Prostate gland (tissue), 2 donors: ENCODE measurements around the gene VAC14.

ENCODE experiments used
- POLR2A ChIP-seq: fragments of 450-650 bp; IDR thresholded peaks from one replicate; pipeline ENCODE4 v1.6.1; 2016; ENCODE audit warnings: antibody characterized with exemption, mild to moderate bottlenecking
- POLR2AphosphoS5 ChIP-seq: sonication (generic); formaldehyde crosslinking; IDR thresholded peaks from one replicate; pipeline ENCODE4 v1.6.1; 2017; ENCODE audit warnings: antibody characterized with exemption
- TF ChIP-seq, protein P1 (sequence below), 4 experiments: fragments of 200-600 bp in 2 of 4; fragments of 450-650 bp in 2 of 4; sonication (generic) in 2 of 4; IDR thresholded peaks; 1 replicate in 3 of 4; 2 replicates in 1 of 4; pipeline ENCODE4 v1.5.1; 2016 to 2019; ENCODE audit warnings: antibody characterized with exemption in 4 of 4, mild to moderate bottlenecking in 2 of 4, moderate library complexity in 2 of 4

DNA sequence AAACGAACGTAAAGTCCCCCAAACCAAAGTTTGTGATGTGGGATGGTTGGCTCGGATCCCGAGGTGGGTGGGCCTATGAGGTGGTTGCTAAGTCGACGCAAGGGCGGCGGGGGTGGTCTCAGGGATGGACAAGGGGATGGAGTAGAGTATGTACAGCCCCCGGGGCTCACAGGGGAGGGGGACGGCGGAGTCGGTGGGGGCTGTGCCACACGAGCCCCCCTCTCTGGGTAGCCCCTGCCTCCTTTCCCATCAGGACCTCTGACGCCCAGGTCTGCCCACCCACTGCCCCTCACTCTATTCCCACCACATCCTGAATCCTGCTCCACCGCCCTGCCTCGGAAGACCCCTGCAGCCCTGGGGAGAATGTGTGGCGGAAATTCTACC, 139.4 kb downstream of the VAC14 start:
- TF ChIP-seq, protein P1, sequence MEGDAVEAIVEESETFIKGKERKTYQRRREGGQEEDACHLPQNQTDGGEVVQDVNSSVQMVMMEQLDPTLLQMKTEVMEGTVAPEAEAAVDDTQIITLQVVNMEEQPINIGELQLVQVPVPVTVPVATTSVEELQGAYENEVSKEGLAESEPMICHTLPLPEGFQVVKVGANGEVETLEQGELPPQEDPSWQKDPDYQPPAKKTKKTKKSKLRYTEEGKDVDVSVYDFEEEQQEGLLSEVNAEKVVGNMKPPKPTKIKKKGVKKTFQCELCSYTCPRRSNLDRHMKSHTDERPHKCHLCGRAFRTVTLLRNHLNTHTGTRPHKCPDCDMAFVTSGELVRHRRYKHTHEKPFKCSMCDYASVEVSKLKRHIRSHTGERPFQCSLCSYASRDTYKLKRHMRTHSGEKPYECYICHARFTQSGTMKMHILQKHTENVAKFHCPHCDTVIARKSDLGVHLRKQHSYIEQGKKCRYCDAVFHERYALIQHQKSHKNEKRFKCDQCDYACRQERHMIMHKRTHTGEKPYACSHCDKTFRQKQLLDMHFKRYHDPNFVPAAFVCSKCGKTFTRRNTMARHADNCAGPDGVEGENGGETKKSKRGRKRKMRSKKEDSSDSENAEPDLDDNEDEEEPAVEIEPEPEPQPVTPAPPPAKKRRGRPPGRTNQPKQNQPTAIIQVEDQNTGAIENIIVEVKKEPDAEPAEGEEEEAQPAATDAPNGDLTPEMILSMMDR (IDR thresholded peaks at IDR 0.05) = no peak
- TF ChIP-seq POLR2AphosphoS5 = no peak
- TF ChIP-seq POLR2A = no peak
